ENCODE measurements around the gene ZNF518B. TPM values are rescaled to one million over a fixed set of nuclear protein-coding genes. Genes with fewer than 3 reads are reported as not detected.

The ZNF518B gene
- total RNA-seq, result 10 to 100 TPM; 13.5 to 16.8 (median 14.3) TPM

GRCh38 chr4:10457255-10457801 is at the start of gene ZNF518B:
Gene ZNF518B (minus strand): TSS chr4:10457426. CDS start chr4:10446328, 11,098 bp downstream.
- ATAC-seq (peak; percentile 75 to 76), DNase-seq (peak; percentile 72)
- Mint-ChIP-seq H3K36me3 (ENCODE audit: insufficient read depth) (peaks cover 27% of the 10 kb centered on the region), H3K27me3 (ENCODE audit: low read depth) (peaks cover 8% of the 10 kb centered on the region), H3K4me1 (ENCODE audit: low read depth) (peaks cover 36% of the 10 kb centered on the region), H3K9me3 (peaks cover 2% of the 10 kb centered on the region), H3K4me3 (peak within 1 kb of the TSS; percentile 89)

GRCh38 chr4:10506077-10506476 is 48.9 kb upstream of the ZNF518B start:
- Mint-ChIP-seq H3K4me1 (ENCODE audit: low read depth) (peaks cover 3% of the 10 kb centered on the region), H3K9me3 (peaks cover 4% of the 10 kb centered on the region), H3K27me3 (ENCODE audit: low read depth) (no peaks in the 10 kb centered on the region), H3K36me3 (ENCODE audit: insufficient read depth) (no peaks in the 10 kb centered on the region), H3K4me3 (no peak overlapping the region)
- DNase-seq, result no peak
- ATAC-seq, result no peak

- Mint-ChIP-seq H3K36me3 (ENCODE audit: insufficient read depth) (no peaks in the 10 kb centered on the region), H3K4me3 (no peak overlapping the region), H3K4me1 (ENCODE audit: low read depth) (peaks cover 3% of the 10 kb centered on the region), H3K9me3 (peaks cover 4% of the 10 kb centered on the region), H3K27me3 (ENCODE audit: low read depth) (no peaks in the 10 kb centered on the region)
- DNase-seq (no peak), ATAC-seq (no peak)
Measured at GRCh38 chr4:10504570-10505179, 47.4 kb upstream of the ZNF518B start.

- no peak for ATAC-seq
Measured at GRCh38 chr4:10502717-10503116, 45.5 kb upstream of the ZNF518B start.

GRCh38 chr4:10500776-10501175 is 43.5 kb upstream of the ZNF518B start:
- Mint-ChIP-seq H3K36me3 (ENCODE audit: insufficient read depth) (no peaks in the 10 kb centered on the region), H3K4me1 (ENCODE audit: low read depth) (no peaks in the 10 kb centered on the region), H3K27me3 (ENCODE audit: low read depth) (no peaks in the 10 kb centered on the region), H3K4me3 (no peak overlapping the region), H3K9me3 (no peaks in the 10 kb centered on the region)
- no peak for ATAC-seq
- no peak for DNase-seq

More at GRCh38 chr4:10502717-10503116, 45.5 kb upstream of the ZNF518B start:
- no peak for DNase-seq
- H3K27me3 Mint-ChIP-seq (ENCODE audit: low read depth), result no peaks in the 10 kb centered on the region
- peaks cover 3% of the 10 kb centered on the region for H3K4me1 Mint-ChIP-seq (ENCODE audit: low read depth)
- peaks cover 4% of the 10 kb centered on the region for H3K9me3 Mint-ChIP-seq
- no peak overlapping the region for H3K4me3 Mint-ChIP-seq
- H3K36me3 Mint-ChIP-seq (ENCODE audit: insufficient read depth), result no peaks in the 10 kb centered on the region

- H3K27me3 Mint-ChIP-seq (ENCODE audit: low read depth), result no peaks in the 10 kb centered on the region
- DNase-seq (no peak), ATAC-seq (no peak)
- H3K36me3 Mint-ChIP-seq (ENCODE audit: insufficient read depth), result no peaks in the 10 kb centered on the region
- H3K4me3 Mint-ChIP-seq, result no peak overlapping the region
- no peaks in the 10 kb centered on the region for H3K4me1 Mint-ChIP-seq (ENCODE audit: low read depth)
- H3K9me3 Mint-ChIP-seq, result no peaks in the 10 kb centered on the region
Measured at GRCh38 chr4:10496200-10496599, 39.0 kb upstream of the ZNF518B start.

- Mint-ChIP-seq H3K27me3 (ENCODE audit: low read depth) (no peaks in the 10 kb centered on the region), H3K4me3 (no peak overlapping the region), H3K9me3 (no peaks in the 10 kb centered on the region), H3K36me3 (ENCODE audit: insufficient read depth) (no peaks in the 10 kb centered on the region), H3K4me1 (ENCODE audit: low read depth) (no peaks in the 10 kb centered on the region)
- DNase-seq (no peak), ATAC-seq (no peak)
Measured at GRCh38 chr4:10495651-10496050, 38.4 kb upstream of the ZNF518B start.

- Mint-ChIP-seq H3K27me3 (ENCODE audit: low read depth) (peaks cover 5% of the 10 kb centered on the region), H3K9me3 (no peaks in the 10 kb centered on the region), H3K4me3 (no peak overlapping the region), H3K36me3 (ENCODE audit: insufficient read depth) (no peaks in the 10 kb centered on the region), H3K4me1 (ENCODE audit: low read depth) (no peaks in the 10 kb centered on the region)
- ATAC-seq (no peak), DNase-seq (no peak)
Measured at GRCh38 chr4:10492464-10492863, 35.2 kb upstream of the ZNF518B start.

- DNase-seq (no peak), ATAC-seq (no peak)
- Mint-ChIP-seq H3K9me3 (no peaks in the 10 kb centered on the region), H3K36me3 (ENCODE audit: insufficient read depth) (no peaks in the 10 kb centered on the region), H3K4me1 (ENCODE audit: low read depth) (no peaks in the 10 kb centered on the region), H3K27me3 (ENCODE audit: low read depth) (peaks cover 5% of the 10 kb centered on the region), H3K4me3 (no peak overlapping the region)
Measured at GRCh38 chr4:10491401-10491800, 34.2 kb upstream of the ZNF518B start.

GRCh38 chr4:10490996-10491395 is 33.8 kb upstream of the ZNF518B start:
- no peaks in the 10 kb centered on the region for H3K9me3 Mint-ChIP-seq
- peaks cover 5% of the 10 kb centered on the region for H3K27me3 Mint-ChIP-seq (ENCODE audit: low read depth)
- H3K4me1 Mint-ChIP-seq (ENCODE audit: low read depth), result no peaks in the 10 kb centered on the region
- ATAC-seq (no peak), DNase-seq (no peak)
- H3K4me3 Mint-ChIP-seq, result no peak overlapping the region
- no peaks in the 10 kb centered on the region for H3K36me3 Mint-ChIP-seq (ENCODE audit: insufficient read depth)

- no peak for DNase-seq
- Mint-ChIP-seq H3K36me3 (ENCODE audit: insufficient read depth) (no peaks in the 10 kb centered on the region), H3K27me3 (ENCODE audit: low read depth) (peaks cover 5% of the 10 kb centered on the region), H3K4me1 (ENCODE audit: low read depth) (no peaks in the 10 kb centered on the region), H3K9me3 (no peaks in the 10 kb centered on the region), H3K4me3 (no peak overlapping the region)
- ATAC-seq, result no peak
Measured at GRCh38 chr4:10482913-10483312, 25.7 kb upstream of the ZNF518B start.

GRCh38 chr4:10480616-10481015 is 23.4 kb upstream of the ZNF518B start:
- Mint-ChIP-seq H3K9me3 (no peaks in the 10 kb centered on the region), H3K27me3 (ENCODE audit: low read depth) (peaks cover 3% of the 10 kb centered on the region), H3K4me1 (ENCODE audit: low read depth) (no peaks in the 10 kb centered on the region), H3K4me3 (no peak overlapping the region), H3K36me3 (ENCODE audit: insufficient read depth) (no peaks in the 10 kb centered on the region)
- DNase-seq, result no peak
- no peak for ATAC-seq

- Mint-ChIP-seq H3K4me1 (ENCODE audit: low read depth) (no peaks in the 10 kb centered on the region), H3K27me3 (ENCODE audit: low read depth) (peaks cover 3% of the 10 kb centered on the region), H3K4me3 (no peak overlapping the region), H3K36me3 (ENCODE audit: insufficient read depth) (no peaks in the 10 kb centered on the region), H3K9me3 (no peaks in the 10 kb centered on the region)
- no peak for ATAC-seq
- no peak for DNase-seq
Measured at GRCh38 chr4:10478621-10479020, 21.4 kb upstream of the ZNF518B start.

GRCh38 chr4:10470505-10470904 is 13.3 kb upstream of the ZNF518B start:
- H3K27me3 Mint-ChIP-seq (ENCODE audit: low read depth), result peaks cover 9% of the 10 kb centered on the region
- no peak overlapping the region for H3K4me3 Mint-ChIP-seq
- ATAC-seq, result no peak
- no peaks in the 10 kb centered on the region for H3K4me1 Mint-ChIP-seq (ENCODE audit: low read depth)
- H3K36me3 Mint-ChIP-seq (ENCODE audit: insufficient read depth), result no peaks in the 10 kb centered on the region
- no peaks in the 10 kb centered on the region for H3K9me3 Mint-ChIP-seq
- no peak for DNase-seq

GRCh38 chr4:10466161-10466560 is 8.9 kb upstream of the ZNF518B start:
- H3K4me3 Mint-ChIP-seq, result no peak overlapping the region
- H3K36me3 Mint-ChIP-seq (ENCODE audit: insufficient read depth), result no peaks in the 10 kb centered on the region
- DNase-seq (no peak), ATAC-seq (no peak)
- no peaks in the 10 kb centered on the region for H3K9me3 Mint-ChIP-seq
- H3K4me1 Mint-ChIP-seq (ENCODE audit: low read depth), result peaks cover 4% of the 10 kb centered on the region
- peaks cover 42% of the 10 kb centered on the region for H3K27me3 Mint-ChIP-seq (ENCODE audit: low read depth)

All from activated T-cell treated with anti-CD3 and anti-CD28 coated beads, Interleukin-2, amount 50 U/mL, for 4 hours (primary cell).